ENCODE data around the gene SDHA. TPM values are rescaled to one million over a fixed set of nuclear protein-coding genes. Genes with fewer than 3 reads are reported as not detected.

SDHA gene
- total and polyA plus RNA-seq, 2 donors from 2014 or later, result 135 to 256 TPM

- no peak overlapping the region for H3K4me3 ChIP-seq (ENCODE audit: low read length in 3 of 3)
- H3K27ac ChIP-seq (ENCODE audit: low read depth in 2 of 2, low read length in 2 of 2), result no peak overlapping the region
- H3K9ac ChIP-seq (ENCODE audit: low read length in 3 of 3), result no peak overlapping the region
- H3K4me1 ChIP-seq (ENCODE audit: control insufficient read depth in 2 of 3, insufficient read depth in 2 of 3, low read depth in 1 of 3, low read length in 3 of 3), result no peaks in the 10 kb centered on the region
- no peaks in the 10 kb centered on the region for H3K9me3 ChIP-seq (ENCODE audit: control insufficient read depth in 2 of 3, insufficient read depth in 1 of 3, low read length in 3 of 3)
- DNase-seq (no peak), FAIRE-seq (no peak)
- no peak for TF ChIP-seq CTCF (IDR thresholded peaks at IDR 0.05; ENCODE audit: borderline replicate concordance, extremely low read depth, insufficient read depth)
- no peaks in the 10 kb centered on the region for H3K27me3 ChIP-seq (ENCODE audit: control insufficient read depth, insufficient read depth, low read length)
- intact Hi-C loops (cut with DNase I), result no loop called here
- H3K36me3 ChIP-seq (ENCODE audit: control insufficient read depth in 2 of 3, insufficient read depth in 3 of 3, low read length in 3 of 3), result peaks cover 0 to 3% (median 2%) of the 10 kb centered on the region in 3 donors
Measured at GRCh38 chr5:198516-199196, 19.5 kb upstream of the SDHA start.

- DNase-seq (no peak), FAIRE-seq (no peak)
- Histone ChIP-seq H3K4me3 (ENCODE audit: low read length in 3 of 3) (no peak overlapping the region), H3K36me3 (ENCODE audit: control insufficient read depth in 2 of 3, insufficient read depth in 3 of 3, low read length in 3 of 3) (peaks cover under 1 to 10% (median 5%) of the 10 kb centered on the region in 3 donors), H3K27ac (ENCODE audit: low read depth in 2 of 2, low read length in 2 of 2) (no peak overlapping the region), H3K9me3 (ENCODE audit: control insufficient read depth in 2 of 3, insufficient read depth in 1 of 3, low read length in 3 of 3) (no peaks in the 10 kb centered on the region), H3K9ac (ENCODE audit: low read length in 3 of 3) (no peak overlapping the region), H3K4me1 (ENCODE audit: control insufficient read depth in 2 of 3, insufficient read depth in 2 of 3, low read depth in 1 of 3, low read length in 3 of 3) (no peaks in the 10 kb centered on the region), H3K27me3 (ENCODE audit: control insufficient read depth, insufficient read depth, low read length) (no peaks in the 10 kb centered on the region)
- no peak for TF ChIP-seq CTCF (IDR thresholded peaks at IDR 0.05; ENCODE audit: borderline replicate concordance, extremely low read depth, insufficient read depth)
- intact Hi-C loops (cut with DNase I), result no loop called here
Measured at GRCh38 chr5:199197-199949, 18.7 kb upstream of the SDHA start.

GRCh38 chr5:199950-200645, 18.0 kb upstream of the SDHA start:
- no peak overlapping the region for H3K4me3 ChIP-seq (ENCODE audit: low read length in 3 of 3)
- TF ChIP-seq CTCF (IDR thresholded peaks at IDR 0.05; ENCODE audit: borderline replicate concordance, extremely low read depth, insufficient read depth), result no peak
- no peaks in the 10 kb centered on the region for H3K27me3 ChIP-seq (ENCODE audit: control insufficient read depth, insufficient read depth, low read length)
- peaks cover 2 to 12% (median 5%) of the 10 kb centered on the region in 3 donors for H3K36me3 ChIP-seq (ENCODE audit: control insufficient read depth in 2 of 3, insufficient read depth in 3 of 3, low read length in 3 of 3)
- H3K9me3 ChIP-seq (ENCODE audit: control insufficient read depth in 2 of 3, insufficient read depth in 1 of 3, low read length in 3 of 3), result no peaks in the 10 kb centered on the region
- no peaks in the 10 kb centered on the region for H3K4me1 ChIP-seq (ENCODE audit: control insufficient read depth in 2 of 3, insufficient read depth in 2 of 3, low read depth in 1 of 3, low read length in 3 of 3)
- no peak overlapping the region for H3K27ac ChIP-seq (ENCODE audit: low read depth in 2 of 2, low read length in 2 of 2)
- FAIRE-seq (no peak), DNase-seq (peak in 1 of 5 donors; percentile 69)
- intact Hi-C loops (cut with DNase I), result no loop called here
- H3K9ac ChIP-seq (ENCODE audit: low read length in 3 of 3), result no peak overlapping the region
